Peyer's patch (tissue), 4 donors: Measurements from ENCODE around the gene TGFBR1. TPM values are rescaled to one million over a fixed set of nuclear protein-coding genes. Genes with fewer than 3 reads are reported as not detected.

Experiments
- DNase-seq, 3 donors: peaks; one replicate each; pipeline ENCODE4 v3.0.0-alpha.2; 2017 to 2019
- H3K27ac ChIP-seq, 4 donors: fragments of 200-600 bp; sonication (generic); one replicate each; pipeline ENCODE4 v1.5.1; 2016 to 2019
- H3K27me3 ChIP-seq, 2 donors: fragments of 200-600 bp; sonication (generic); one replicate each; pipeline ENCODE4 v1.5.1; 2019
- H3K36me3 ChIP-seq, 3 donors: fragments of 200-600 bp; sonication (generic); one replicate each; pipeline ENCODE4 v1.5.1; 2016 to 2019
- H3K4me1 ChIP-seq, 4 donors: fragments of 200-600 bp; sonication (generic); one replicate each; pipeline ENCODE4 v1.5.1; 2016 to 2019
- H3K4me3 ChIP-seq, 4 donors: fragments of 200-600 bp; sonication (generic); 1 replicate in 3 of 4; 2 replicates in 1 of 4; pipeline ENCODE4 v1.5.1; 2016 to 2019; ENCODE audit warnings: mild to moderate bottlenecking in 1 of 4
- H3K9me3 ChIP-seq, 4 donors: fragments of 200-600 bp; sonication (generic); one replicate each; pipeline ENCODE4 v1.5.1; 2016 to 2019; ENCODE audit warnings: mild to moderate bottlenecking in 1 of 4
- POLR2A ChIP-seq, 2 donors: fragments of 450-650 bp; IDR thresholded peaks; one replicate each; pipeline ENCODE4 v1.5.1; 2017; ENCODE audit warnings: antibody characterized with exemption in 2 of 2, mild to moderate bottlenecking in 2 of 2, moderate library complexity in 2 of 2
- total RNA-seq, 4 donors: library from RNA; depleted of rRNA; stranded (reverse); fragments of >200 nt; gene quantifications; one replicate each; pipeline ENCODE4 v1.1.0, GENCODE V29; 2016
- TF ChIP-seq, protein P1 (sequence below), 6 experiments: fragments of 450-650 bp in 4 of 6; fragments of 200-600 bp in 2 of 6; sonication (generic) in 1 of 6; IDR thresholded peaks; one replicate each; pipeline ENCODE4 v1.5.1; 2017 to 2019; ENCODE audit warnings: antibody characterized with exemption in 6 of 6, mild to moderate bottlenecking in 3 of 6, moderate library complexity in 1 of 6

TGFBR1 gene
- total RNA-seq, 4 donors from 2014 or later: 11.6 to 14.4 (median 13.5) TPM

DNA sequence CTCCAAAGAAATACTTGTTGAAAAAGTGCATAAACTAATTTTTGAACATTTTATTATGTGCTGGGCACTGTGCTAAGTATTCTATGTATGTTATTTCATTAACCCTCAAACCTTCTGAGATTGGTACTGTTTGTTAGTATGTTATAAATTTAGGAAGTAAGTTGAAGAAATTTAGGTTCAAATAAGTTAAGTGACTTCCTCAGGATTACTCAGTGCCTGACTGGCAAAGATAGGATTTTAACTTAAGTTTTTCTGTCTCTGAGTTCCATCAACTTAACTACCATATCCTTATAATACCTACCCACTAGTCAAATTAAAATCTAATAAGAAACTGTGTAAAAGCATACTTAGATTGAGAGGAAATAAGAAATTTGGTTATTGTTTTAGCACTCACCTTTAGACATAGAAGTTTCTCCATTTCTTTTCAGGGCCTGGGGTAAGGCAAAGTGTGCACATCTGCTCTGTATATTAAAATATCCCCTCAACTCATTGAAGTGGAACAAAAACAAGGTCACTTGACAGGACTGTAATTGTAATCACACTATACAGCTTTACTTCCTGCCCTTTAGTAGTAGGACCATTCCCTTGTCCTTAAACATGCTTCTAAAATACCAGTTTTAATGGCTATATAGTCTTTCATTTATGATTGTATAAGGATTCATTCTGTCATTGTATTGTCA lies 15.2 kb downstream of the TGFBR1 start:
- Histone ChIP-seq H3K4me3 (no peak overlapping the region), H3K4me1 (peaks cover 0 to 9% (median 0%) of the 10 kb centered on the region in 4 donors)
- TF ChIP-seq, protein P1, sequence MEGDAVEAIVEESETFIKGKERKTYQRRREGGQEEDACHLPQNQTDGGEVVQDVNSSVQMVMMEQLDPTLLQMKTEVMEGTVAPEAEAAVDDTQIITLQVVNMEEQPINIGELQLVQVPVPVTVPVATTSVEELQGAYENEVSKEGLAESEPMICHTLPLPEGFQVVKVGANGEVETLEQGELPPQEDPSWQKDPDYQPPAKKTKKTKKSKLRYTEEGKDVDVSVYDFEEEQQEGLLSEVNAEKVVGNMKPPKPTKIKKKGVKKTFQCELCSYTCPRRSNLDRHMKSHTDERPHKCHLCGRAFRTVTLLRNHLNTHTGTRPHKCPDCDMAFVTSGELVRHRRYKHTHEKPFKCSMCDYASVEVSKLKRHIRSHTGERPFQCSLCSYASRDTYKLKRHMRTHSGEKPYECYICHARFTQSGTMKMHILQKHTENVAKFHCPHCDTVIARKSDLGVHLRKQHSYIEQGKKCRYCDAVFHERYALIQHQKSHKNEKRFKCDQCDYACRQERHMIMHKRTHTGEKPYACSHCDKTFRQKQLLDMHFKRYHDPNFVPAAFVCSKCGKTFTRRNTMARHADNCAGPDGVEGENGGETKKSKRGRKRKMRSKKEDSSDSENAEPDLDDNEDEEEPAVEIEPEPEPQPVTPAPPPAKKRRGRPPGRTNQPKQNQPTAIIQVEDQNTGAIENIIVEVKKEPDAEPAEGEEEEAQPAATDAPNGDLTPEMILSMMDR (IDR thresholded peaks at IDR 0.05): no peak
- TF ChIP-seq POLR2A (IDR thresholded peaks at IDR 0.05): no peak

DNA sequence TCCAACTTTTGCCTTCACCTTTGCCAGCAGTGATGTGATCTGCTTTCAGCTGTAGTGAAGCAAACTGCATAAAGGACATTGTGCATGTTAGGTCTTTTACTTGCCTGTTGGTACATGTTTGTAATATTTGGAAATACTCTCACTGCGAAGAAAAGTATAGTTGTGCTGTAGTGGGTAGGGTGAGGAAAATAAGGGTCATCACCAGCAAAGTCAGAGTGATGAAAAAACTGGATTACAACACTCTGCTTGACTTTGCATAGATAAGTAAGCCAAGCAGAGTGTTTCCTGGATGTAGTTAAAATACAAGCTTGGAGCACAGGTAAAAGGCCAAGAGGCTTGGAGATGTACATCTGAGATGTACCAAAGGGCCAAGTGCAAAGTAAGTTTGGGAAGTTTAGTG lies 16.7 kb downstream of the TGFBR1 start:
- TF ChIP-seq POLR2A (IDR thresholded peaks at IDR 0.05): no peak
- TF ChIP-seq, protein P1 (IDR thresholded peaks at IDR 0.05): no peak

More for the DNA sequence above, 15.2 kb downstream of the TGFBR1 start:
- H3K27me3 ChIP-seq: no peaks in the 10 kb centered on the region
- no peak for DNase-seq
- H3K27ac ChIP-seq: peak overlapping the region in 1 of 4 donors; percentile 57
- H3K9me3 ChIP-seq: no peaks in the 10 kb centered on the region
- H3K36me3 ChIP-seq: no peaks in the 10 kb centered on the region

DNA sequence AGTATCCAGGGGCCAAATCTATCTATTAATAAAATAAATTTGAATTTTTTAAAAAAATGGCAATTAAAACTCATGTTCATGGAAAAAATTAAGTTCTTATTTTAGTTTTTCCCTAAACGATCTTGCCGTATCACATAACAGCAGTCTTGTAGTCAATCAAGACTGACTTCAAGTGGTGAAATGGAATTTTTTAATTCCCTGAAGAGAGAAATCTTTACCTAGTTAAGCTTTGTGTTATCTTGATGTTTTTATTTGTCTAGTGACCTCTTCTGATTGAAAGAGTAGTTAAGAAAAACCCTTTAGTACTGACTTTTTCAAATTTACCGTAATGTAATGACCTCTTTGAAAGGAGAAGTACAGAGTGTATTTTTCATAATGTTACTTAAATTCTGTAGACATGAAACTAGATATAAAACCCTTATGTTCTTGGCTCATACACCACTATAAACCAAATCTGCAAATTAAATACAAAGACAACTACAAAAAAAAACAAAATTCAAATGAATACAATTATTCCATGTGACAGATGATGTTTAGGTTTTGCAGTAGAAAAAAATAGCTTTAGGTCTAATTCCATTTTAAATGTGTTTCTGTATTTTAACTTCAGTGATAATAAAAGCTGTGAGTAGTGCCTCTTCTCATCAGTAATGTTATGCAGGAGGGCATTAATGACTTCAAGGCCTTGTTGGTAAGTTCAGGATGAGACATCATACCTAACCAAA lies 19.8 kb downstream of the TGFBR1 start:
- no peak for TF ChIP-seq POLR2A (IDR thresholded peaks at IDR 0.05)
- TF ChIP-seq, protein P1 (IDR thresholded peaks at IDR 0.05): no peak
- no peak overlapping the region for H3K4me3 ChIP-seq
- DNase-seq: no peak
- H3K9me3 ChIP-seq: no peaks in the 10 kb centered on the region
- peaks cover 0 to 4% (median 0%) of the 10 kb centered on the region in 4 donors for H3K4me1 ChIP-seq
- no peaks in the 10 kb centered on the region for H3K27me3 ChIP-seq
- no peak overlapping the region for H3K27ac ChIP-seq
- no peaks in the 10 kb centered on the region for H3K36me3 ChIP-seq

More for the DNA sequence above, 16.7 kb downstream of the TGFBR1 start:
- peak overlapping the region in 1 of 4 donors; percentile 8 for H3K27ac ChIP-seq
- H3K36me3 ChIP-seq: no peaks in the 10 kb centered on the region
- no peak overlapping the region for H3K4me3 ChIP-seq
- DNase-seq: no peak
- peaks cover 0 to 9% (median 0%) of the 10 kb centered on the region in 4 donors for H3K4me1 ChIP-seq
- no peaks in the 10 kb centered on the region for H3K27me3 ChIP-seq
- no peaks in the 10 kb centered on the region for H3K9me3 ChIP-seq

DNA sequence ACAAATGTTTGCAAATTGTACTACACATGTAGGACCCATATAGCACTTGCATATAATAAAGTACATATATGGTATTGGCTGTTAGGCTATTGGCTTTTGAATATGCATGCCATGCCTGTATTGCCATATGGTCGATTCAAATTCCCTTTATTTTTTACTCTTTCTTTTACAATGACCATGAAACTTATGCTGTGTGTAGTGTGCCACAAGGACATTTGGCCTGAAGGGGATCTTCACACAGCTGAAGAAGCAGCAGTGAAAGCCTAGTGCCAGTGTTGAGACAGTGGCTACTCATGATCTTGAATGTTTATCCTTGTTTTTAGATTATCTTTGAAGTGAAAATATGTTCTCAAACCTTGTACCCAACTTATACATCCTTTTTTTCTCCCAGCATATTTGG lies 20.5 kb downstream of the TGFBR1 start:
- Histone ChIP-seq H3K4me1 (peaks cover 0 to 3% (median 0%) of the 10 kb centered on the region in 4 donors), H3K36me3 (no peaks in the 10 kb centered on the region), H3K9me3 (no peaks in the 10 kb centered on the region), H3K27ac (no peak overlapping the region), H3K27me3 (no peaks in the 10 kb centered on the region), H3K4me3 (no peak overlapping the region)
- no peak for TF ChIP-seq POLR2A (IDR thresholded peaks at IDR 0.05)
- TF ChIP-seq, protein P1 (IDR thresholded peaks at IDR 0.05): no peak
- no peak for DNase-seq

DNA sequence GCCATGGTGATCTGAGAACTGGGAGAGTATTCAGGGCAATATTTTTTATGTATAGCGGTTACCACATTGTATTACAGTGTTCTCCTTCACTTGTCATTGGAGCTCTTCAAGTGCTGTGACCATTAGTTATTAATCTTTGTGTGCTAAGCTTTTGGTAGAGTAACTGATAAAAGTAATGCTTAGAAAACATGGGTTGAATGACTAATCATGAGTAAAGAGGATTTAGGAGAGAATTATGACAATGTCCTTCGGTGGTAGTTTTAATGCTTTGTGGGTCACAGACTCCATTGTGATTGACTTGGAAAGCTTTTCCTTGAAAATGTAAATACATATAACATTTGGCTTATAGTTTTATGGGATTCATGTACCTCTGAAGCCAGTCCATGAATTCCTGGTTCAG lies 21.4 kb downstream of the TGFBR1 start:
- Histone ChIP-seq H3K4me1 (peaks cover 0 to 3% (median 0%) of the 10 kb centered on the region in 4 donors), H3K27me3 (no peaks in the 10 kb centered on the region), H3K36me3 (no peaks in the 10 kb centered on the region), H3K4me3 (no peak overlapping the region), H3K9me3 (no peaks in the 10 kb centered on the region), H3K27ac (no peak overlapping the region)
- no peak for TF ChIP-seq POLR2A (IDR thresholded peaks at IDR 0.05)
- TF ChIP-seq, protein P1 (IDR thresholded peaks at IDR 0.05): no peak
- no peak for DNase-seq
